HL-60/S4 treated with phorbol 12-myristate 13-acetate at 8.2 ng/mL for 4 days and 3 days (cell line): ENCODE data around the gene APBB3.

ENCODE experiments used
- in situ Hi-C: fragments of 300-500 bp; cut with MboI; formaldehyde crosslinking; loops from 2 replicates; pipeline ENCODE4 v1.15.0; 2022; ENCODE audit warnings: low sequenced_read_pairs

The APBB3 gene

DNA sequence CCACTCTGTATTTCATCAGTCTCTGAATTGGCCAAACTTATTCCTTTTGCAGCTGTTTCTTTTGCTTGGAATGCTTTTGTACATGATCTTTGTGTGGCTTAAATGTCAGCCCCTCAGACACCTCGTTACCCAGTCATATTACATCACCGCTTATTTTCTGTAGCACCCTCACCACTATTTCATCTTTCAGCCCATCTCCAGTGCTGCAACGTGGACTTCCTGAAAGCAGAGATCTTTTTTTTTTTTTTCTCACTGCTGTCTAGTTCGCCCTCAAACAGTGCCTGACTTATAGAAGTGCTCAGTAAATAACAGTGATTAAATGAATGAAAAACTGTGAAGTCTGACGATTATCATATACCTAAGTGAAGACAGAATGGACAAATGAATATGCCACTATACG is 8.0 kb downstream of the APBB3 start:
- in situ Hi-C loops, result no loop called here

DNA sequence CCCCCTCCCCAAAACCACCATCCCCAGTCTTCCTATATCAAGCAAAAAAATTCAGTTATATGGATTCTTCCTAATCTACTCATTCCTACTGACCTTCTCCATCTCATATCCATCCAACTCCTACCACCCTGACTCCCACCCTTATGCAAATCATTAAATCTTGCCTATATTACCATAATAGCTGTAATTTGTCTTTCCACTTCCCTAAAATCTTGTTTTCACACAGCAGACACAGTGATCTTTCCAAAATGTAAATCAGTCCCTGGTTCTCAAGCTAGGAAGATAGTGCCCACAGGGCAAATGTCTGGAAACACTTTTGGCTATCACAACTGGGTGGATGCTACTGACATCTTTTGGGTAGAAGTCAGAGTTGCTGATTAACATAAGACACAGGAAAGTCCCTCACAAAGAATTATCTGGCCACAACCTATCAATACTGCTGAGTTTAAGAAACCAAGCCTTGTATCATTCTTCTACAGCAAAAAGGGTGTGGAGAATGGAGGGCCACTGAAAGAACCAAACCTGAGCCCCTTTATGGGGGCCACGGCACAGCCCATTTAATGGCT is 8.6 kb downstream of the APBB3 start:
- in situ Hi-C loops, result no loop called here

DNA sequence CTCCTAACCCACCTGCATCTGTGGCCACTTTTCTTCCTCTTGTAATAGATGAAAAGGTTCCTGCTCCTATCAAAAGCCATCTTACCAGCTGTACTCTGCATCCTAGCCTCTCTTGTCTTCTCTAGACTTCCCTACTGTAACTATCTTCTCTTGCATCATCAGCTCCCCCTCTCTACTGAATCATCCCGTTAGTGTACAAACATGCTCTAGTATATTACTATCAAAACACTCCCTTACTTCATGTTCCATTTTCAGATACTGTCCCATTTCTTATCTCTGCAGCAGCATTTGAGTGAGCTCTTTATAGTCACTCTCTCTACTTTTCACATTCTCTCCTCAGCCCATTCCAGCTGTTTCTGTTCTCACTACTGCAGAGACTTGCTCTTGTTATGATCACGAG is 9.9 kb downstream of the APBB3 start:
- in situ Hi-C loops, result no loop called here

DNA sequence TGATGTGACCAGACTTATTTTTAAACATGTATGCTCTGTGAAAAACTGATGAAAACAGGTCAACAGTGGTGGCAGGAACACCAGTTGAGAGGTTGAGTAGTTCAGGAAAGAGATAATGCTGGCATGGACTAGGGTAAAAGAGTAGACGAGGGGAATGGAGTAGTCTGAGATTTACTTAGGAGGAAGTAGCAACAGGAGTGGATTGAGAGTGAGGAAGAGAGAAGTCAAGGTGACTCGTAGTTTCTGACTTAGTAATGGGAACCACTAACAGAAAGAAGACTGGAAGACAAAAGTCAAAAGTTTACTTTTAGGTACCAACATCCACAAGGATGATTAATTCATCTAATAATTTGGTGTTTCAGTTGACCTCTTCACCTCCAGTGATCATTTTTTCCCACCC is 10.7 kb downstream of the APBB3 start:
- in situ Hi-C loops, result no loop called here

DNA sequence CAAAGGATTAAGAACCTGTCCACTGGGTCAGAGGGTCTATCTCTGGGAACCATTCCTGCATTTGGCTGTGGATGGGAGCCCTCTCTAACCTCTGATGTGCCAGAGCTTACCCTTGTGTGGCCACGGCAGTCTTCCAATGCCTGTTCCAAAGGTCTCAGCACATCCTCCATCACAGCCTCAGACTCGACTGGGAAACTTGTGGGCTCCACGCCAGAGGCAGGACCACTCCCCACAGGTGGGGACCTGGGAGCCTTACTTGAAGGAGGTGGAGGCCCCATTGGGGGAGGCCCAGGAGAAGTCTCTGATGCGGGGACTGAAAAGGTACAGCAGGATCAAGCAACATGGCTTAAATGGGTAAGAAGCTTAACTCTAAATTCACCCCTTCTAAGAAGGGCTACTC is 12.5 kb downstream of the APBB3 start:
- in situ Hi-C loops, result no loop called here

DNA sequence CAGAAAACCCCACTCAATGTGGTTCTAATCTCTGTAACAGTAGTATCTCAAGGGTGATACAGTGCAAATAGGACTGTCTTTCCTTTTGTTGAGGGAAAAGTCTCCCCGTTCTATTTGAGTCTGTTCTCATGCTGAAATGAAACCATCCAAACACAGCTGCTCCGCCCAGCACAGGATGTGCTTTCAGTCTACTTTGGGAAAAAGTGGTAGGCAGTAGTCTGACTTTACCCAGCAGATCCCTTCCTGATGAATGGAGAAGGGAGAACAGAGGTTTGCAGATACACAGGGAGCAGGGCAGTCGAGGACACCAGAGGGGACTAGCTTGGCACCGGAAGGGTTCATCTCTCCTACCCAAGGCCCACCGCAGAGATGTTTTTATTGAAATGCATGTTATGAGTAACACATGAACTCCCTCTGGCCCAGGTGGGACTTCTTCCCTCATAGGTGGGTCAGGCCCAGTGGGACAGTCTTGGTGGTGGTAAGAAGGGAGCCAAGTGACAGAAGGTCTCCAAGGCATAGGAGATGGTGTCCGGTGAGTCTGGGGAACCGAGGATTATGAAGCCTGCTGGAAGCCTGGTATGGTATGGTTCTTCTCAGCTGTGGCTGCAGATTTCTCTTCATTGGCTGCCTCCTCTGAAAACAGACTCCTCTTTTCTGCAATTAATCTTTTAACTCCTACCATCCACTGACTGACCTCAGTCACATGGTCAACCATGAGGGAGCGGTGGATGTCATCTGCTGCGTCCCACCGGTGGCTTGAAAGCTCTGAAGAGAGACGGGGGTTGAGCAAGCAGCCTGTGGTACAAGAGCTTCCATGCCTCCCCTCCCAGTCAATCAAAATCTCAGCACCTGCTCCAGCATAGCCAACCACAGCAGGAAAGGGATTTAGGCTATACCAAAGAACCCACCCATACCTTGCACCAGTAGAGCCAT is 14.0 kb downstream of the APBB3 start:
- in situ Hi-C loops, result no loop called here

GRCh38 chr5:140549237-140550144 is 14.9 kb downstream of the APBB3 start:
- in situ Hi-C loops, result no loop called here

- in situ Hi-C loops, result no loop called here
These were observed 15.6 kb downstream of the APBB3 start for GRCh38 chr5:140548791-140549190.

DNA sequence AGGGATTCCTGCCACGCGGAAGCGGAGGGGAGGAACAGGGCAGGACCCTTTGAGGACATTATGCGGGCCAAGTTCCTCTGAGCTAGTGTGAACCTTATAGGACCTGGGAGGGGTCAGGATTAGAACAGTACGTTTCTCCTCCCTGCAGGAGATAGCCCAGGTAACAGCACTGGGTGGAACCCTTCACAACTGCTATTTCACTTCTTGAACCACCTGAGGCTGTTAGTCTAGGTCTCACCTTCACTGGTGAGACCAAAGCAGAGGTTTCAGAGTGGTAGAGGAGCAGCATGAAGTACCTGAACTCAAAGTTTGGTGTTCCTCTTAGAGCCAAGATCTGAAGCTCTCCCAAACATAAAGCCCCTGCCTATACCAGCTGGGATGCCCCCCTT is 16.1 kb downstream of the APBB3 start:
- in situ Hi-C loops, result no loop called here

GRCh38 chr5:140547508-140548299 is 16.7 kb downstream of the APBB3 start, which contains the start of gene EIF4EBP3:
TSS of gene EIF4EBP3 (plus strand) at chr5:140547662. CDS start at chr5:140547738, 76 bp downstream.
- in situ Hi-C loops, result no loop called here

GRCh38 chr5:140546851-140547507 is 17.4 kb downstream of the APBB3 start:
- in situ Hi-C loops, result no loop called here

- in situ Hi-C loops, result no loop called here
These were observed 18.8 kb downstream of the APBB3 start for GRCh38 chr5:140545606-140546005.

DNA sequence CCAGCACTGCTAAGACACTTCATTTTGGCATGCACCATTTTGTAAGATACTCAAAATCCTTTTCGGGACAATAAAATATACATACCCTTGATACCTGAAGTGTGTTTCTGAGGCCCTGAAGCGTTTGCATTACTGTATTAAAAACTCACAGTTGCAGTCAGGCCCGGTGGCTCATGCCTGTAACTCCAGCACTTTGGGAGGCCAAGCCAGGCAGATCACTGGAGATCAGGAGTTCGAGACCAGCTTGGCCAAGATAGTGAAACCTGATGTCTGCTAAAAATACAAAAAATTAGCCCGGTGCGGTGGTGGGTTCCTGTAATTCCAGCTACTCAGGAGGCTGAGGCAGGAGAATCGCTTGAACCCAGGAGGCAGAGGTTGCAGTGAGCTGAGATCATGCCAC is 19.4 kb downstream of the APBB3 start:
- in situ Hi-C loops, result no loop called here

DNA sequence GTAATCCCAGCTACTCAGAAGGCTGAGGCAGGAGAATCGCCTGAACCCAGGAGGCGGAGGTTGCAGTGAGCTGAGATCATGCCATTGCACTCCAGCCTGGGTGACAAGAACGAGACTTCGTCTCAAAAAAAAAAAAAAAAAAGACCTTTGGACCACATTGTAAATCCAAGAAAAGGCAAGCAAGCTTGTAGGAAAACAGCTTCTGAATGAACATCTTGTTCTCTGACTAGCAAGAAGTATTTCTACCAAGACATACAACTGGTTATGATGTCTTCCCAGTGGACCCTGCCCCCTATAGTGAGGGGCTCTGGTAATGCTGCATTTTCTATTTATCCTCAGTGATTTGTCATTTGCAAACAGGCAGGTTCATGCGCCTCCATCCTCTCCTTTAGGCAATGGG is 21.4 kb downstream of the APBB3 start:
- in situ Hi-C loops, result no loop called here

DNA sequence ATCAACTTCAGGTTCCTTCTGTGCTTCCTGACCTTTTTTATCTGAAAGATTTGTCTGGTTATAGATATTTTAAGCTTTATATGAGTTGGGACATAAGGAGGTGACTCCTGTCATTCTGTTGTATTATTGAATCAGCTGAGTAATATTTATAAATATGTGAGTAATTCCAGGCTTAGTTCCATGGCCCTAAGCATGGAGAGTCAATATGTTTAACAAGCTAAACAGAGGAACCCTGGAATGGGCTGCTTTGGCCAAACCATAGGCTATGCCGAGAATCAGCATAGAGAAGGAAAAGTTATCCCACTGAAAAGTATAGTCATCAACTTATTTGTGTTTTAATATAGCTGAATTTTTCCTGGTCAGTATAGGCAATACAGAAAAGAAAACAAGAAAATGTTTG is 24.2 kb downstream of the APBB3 start:
- in situ Hi-C loops, result no loop called here

GRCh38 chr5:140524003-140524402 is 40.4 kb downstream of the APBB3 start:
- in situ Hi-C loops, result no loop called here

DNA sequence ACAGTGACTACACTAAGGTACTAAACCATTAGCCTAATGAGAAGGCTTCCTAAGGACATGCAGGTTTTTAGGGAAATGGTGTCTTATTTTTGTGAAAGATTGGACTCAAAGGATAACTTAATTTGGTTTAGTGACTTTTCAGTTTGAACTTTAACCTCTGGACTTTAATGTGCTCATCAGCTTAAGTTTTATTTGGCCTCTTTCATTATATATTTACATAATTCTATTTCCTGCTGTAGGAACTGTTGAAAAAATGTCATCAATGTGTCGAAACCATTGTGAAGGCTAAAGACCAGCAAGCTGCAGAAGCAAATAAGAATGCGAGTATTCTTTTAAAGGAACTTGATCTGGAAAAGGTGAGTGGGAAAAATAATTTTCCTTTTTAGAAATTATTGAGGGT is 51.3 kb downstream of the APBB3 start:
- in situ Hi-C loops, result no loop called here

GRCh38 chr5:140509898-140510297 is 54.5 kb downstream of the APBB3 start:
- in situ Hi-C loops, result no loop called here
